ENCODE results near the gene TMED4. TPM values are rescaled to one million over a fixed set of nuclear protein-coding genes. Genes with fewer than 3 reads are reported as not detected.

TMED4 gene
- total RNA-seq, 4 donors from 2014 or later, result 132 to 232 (median 218) TPM

- Histone ChIP-seq H3K36me3 (peaks cover 0 to 23% (median 0%) of the 10 kb centered on the region in 3 donors), H3K27me3 (no peaks in the 10 kb centered on the region), H3K4me3 (no peak overlapping the region), H3K9me3 (no peaks in the 10 kb centered on the region), H3K4me1 (peaks cover 0 to 47% (median 4%) of the 10 kb centered on the region in 4 donors), H3K27ac (peak overlapping the region in 3 of 4 donors; percentile 34 to 74 (median 40))
- WGBS, 2 donors, result 79 to 82% methylated on average over 11 of the region's 11 CpGs
- no peak for TF ChIP-seq EP300 (IDR thresholded peaks at IDR 0.05)
- no peak for TF ChIP-seq CTCF (IDR thresholded peaks at IDR 0.05)
- TF ChIP-seq POLR2A (IDR thresholded peaks at IDR 0.05), result no peak
- no peak for DNase-seq (ENCODE audit: low spot score in 2 of 2)
Measured at GRCh38 chr7:44621034-44621749, 39.2 kb upstream of the TMED4 start.

GRCh38 chr7:44618753-44619152 lies 36.7 kb upstream of the TMED4 start:
- TF ChIP-seq CTCF (IDR thresholded peaks at IDR 0.05) (no peak), EP300 (IDR thresholded peaks at IDR 0.05) (no peak), POLR2A (IDR thresholded peaks at IDR 0.05) (no peak)
- H3K27ac ChIP-seq, result no peak overlapping the region
- 72 to 83% methylated on average over 3 of the region's 3 CpGs for WGBS, 2 donors
- peaks cover 0 to 6% (median 0%) of the 10 kb centered on the region in 3 donors for H3K36me3 ChIP-seq
- peaks cover 0 to 65% (median 8%) of the 10 kb centered on the region in 4 donors for H3K4me1 ChIP-seq
- no peak overlapping the region for H3K4me3 ChIP-seq
- no peaks in the 10 kb centered on the region for H3K9me3 ChIP-seq
- no peak for DNase-seq (ENCODE audit: low spot score in 2 of 2)
- H3K27me3 ChIP-seq, result no peaks in the 10 kb centered on the region

GRCh38 chr7:44618045-44618444 lies 36.0 kb upstream of the TMED4 start:
- peaks cover 0 to 6% (median 0%) of the 10 kb centered on the region in 3 donors for H3K36me3 ChIP-seq
- no peak overlapping the region for H3K27ac ChIP-seq
- WGBS, 2 donors, result 94 to 97% methylated on average over 1 of the region's 1 CpG
- no peaks in the 10 kb centered on the region for H3K9me3 ChIP-seq
- H3K4me1 ChIP-seq, result peaks cover 0 to 58% (median 7%) of the 10 kb centered on the region in 4 donors
- no peak overlapping the region for H3K4me3 ChIP-seq
- TF ChIP-seq POLR2A (IDR thresholded peaks at IDR 0.05), result no peak
- TF ChIP-seq CTCF (IDR thresholded peaks at IDR 0.05), result no peak
- DNase-seq (ENCODE audit: low spot score in 2 of 2), result no peak
- no peaks in the 10 kb centered on the region for H3K27me3 ChIP-seq

GRCh38 chr7:44617225-44617890 lies 35.3 kb upstream of the TMED4 start:
- Histone ChIP-seq H3K36me3 (peaks cover 0 to 6% (median 0%) of the 10 kb centered on the region in 3 donors), H3K27ac (no peak overlapping the region), H3K4me1 (peaks cover 0 to 51% (median 4%) of the 10 kb centered on the region in 4 donors), H3K27me3 (no peaks in the 10 kb centered on the region), H3K4me3 (no peak overlapping the region), H3K9me3 (no peaks in the 10 kb centered on the region)
- 72 to 74% methylated on average over 2 of the region's 2 CpGs for WGBS, 2 donors
- no peak for TF ChIP-seq POLR2A (IDR thresholded peaks at IDR 0.05)
- no peak for DNase-seq (ENCODE audit: low spot score in 2 of 2)

- 89 to 92% methylated on average over 12 of the region's 12 CpGs for WGBS, 2 donors
- no peak overlapping the region for H3K4me3 ChIP-seq
- peaks cover 0 to 6% (median 0%) of the 10 kb centered on the region in 3 donors for H3K36me3 ChIP-seq
- H3K27me3 ChIP-seq, result no peaks in the 10 kb centered on the region
- DNase-seq (ENCODE audit: low spot score in 2 of 2), result no peak
- H3K9me3 ChIP-seq, result no peaks in the 10 kb centered on the region
- TF ChIP-seq CTCF (IDR thresholded peaks at IDR 0.05), result no peak
- TF ChIP-seq EP300 (IDR thresholded peaks at IDR 0.05), result no peak
- TF ChIP-seq POLR2A (IDR thresholded peaks at IDR 0.05), result no peak
- peaks cover 0 to 44% (median 4%) of the 10 kb centered on the region in 4 donors for H3K4me1 ChIP-seq
- no peak overlapping the region for H3K27ac ChIP-seq
Measured at GRCh38 chr7:44616545-44616944, 34.5 kb upstream of the TMED4 start.
